HCT116 (cell line): Measurements from ENCODE around the gene IPO5. TPM values are rescaled to one million over a fixed set of nuclear protein-coding genes. Genes with fewer than 3 reads are reported as not detected.

Experiments used
- ATAC-seq: fragments of 200-7000 bp; cut with Tn5 transposase; 2 replicates; pipeline ENCODE4 v1.9.1; 2020; ENCODE audit warnings: mild to moderate bottlenecking, moderate library complexity
- BruUV-seq: library from RNA; stranded (reverse); fragments of 400-500 nt; replicated peaks from 2 replicates; lab custom pipeline; 2021; lab: Mats Ljungman, UMichigan
- CTCF ChIA-PET: fragments of 300-600 bp; sonication (Branson Sonifier 250); formaldehyde crosslinking; loops from one replicate; lab custom pipeline; 2021; ENCODE audit warnings: antibody characterized with exemption; lab: Charles Lee
- POLR2A ChIA-PET: fragments of 300-600, 350-600 bp; sonication (Branson Sonifier 250); formaldehyde crosslinking; loops from one replicate; lab custom pipeline; 2021; ENCODE audit warnings: antibody characterized with exemption; lab: Charles Lee
- RAD21 ChIA-PET, 2 experiments: fragments of 300-600 bp; sonication (Branson Sonifier 250); formaldehyde crosslinking; loops; one replicate each; lab custom pipeline; 2023; ENCODE audit warnings: low total read pairs in 2 of 2; ENCODE audit not compliant: uncharacterized antibody in 2 of 2, unreplicated experiment in 2 of 2, low non-redundant PET in 1 of 2; lab: Charles Lee
- DNase-seq: peaks from one replicate; pipeline ENCODE4 v3.0.0-alpha.2; 2010; ENCODE audit warnings: low read depth, low spot score
- H2AFZ ChIP-seq: fragments of 200-600 bp; shearing (Covaris generic), sonication (generic); 2 replicates; pipeline ENCODE4 v1.6.1; 2017; ENCODE audit warnings: low read depth, mixed run types, mixed read lengths, antibody characterized with exemption, low read length; ENCODE audit not compliant: poor library complexity, severe bottlenecking
- H3K27ac ChIP-seq: 2 replicates; pipeline ENCODE4 v1.5.1; 2012; ENCODE audit warnings: low read depth, low read length
- H3K27me3 ChIP-seq: fragments of 200-600 bp; sonication (generic); 2 replicates; pipeline ENCODE4 v1.6.1; 2016; ENCODE audit warnings: mixed run types, low read length, mixed read lengths; ENCODE audit not compliant: insufficient read depth
- H3K36me3 ChIP-seq, 2 experiments: fragments of 200-500 bp in 1 of 2; fragments of 200-600 bp in 1 of 2; sonication (Bioruptor generic) in 1 of 2; sonication (generic) in 1 of 2; 2 replicates each; pipeline versions ENCODE4 v1.5.1 to v1.6.1; 2014 to 2016; ENCODE audit warnings: low read length in 2 of 2, inconsistent platforms in 1 of 2, mixed read lengths in 1 of 2, mixed run types in 1 of 2; ENCODE audit not compliant: insufficient read depth in 2 of 2, control insufficient read depth in 1 of 2
- H3K4me1 ChIP-seq, 2 experiments: fragments of 200-600 bp in 1 of 2; sonication (generic) in 1 of 2; 2 replicates each; pipeline versions ENCODE4 v1.5.1 to v1.6.1; 2012 to 2017; ENCODE audit warnings: low read length in 2 of 2, inconsistent platforms in 1 of 2, mild to moderate bottlenecking in 1 of 2, mixed read lengths in 1 of 2, mixed run types in 1 of 2, moderate library complexity in 1 of 2; ENCODE audit not compliant: insufficient read depth in 2 of 2, control insufficient read depth in 1 of 2
- H3K4me2 ChIP-seq: fragments of 200-600 bp; sonication (generic); 2 replicates; pipeline ENCODE4 v1.6.1; 2017; ENCODE audit warnings: mixed run types, low read length, mixed read lengths
- H3K4me3 ChIP-seq, 2 experiments: fragments of 200-600 bp in 1 of 2; sonication (generic) in 1 of 2; replicated peaks in 1 of 2; 2 replicates each; pipeline ENCODE4 v1.5.1; 2011 to 2016; ENCODE audit warnings: low read length in 2 of 2, control low read depth in 1 of 2, low read depth in 1 of 2, mild to moderate bottlenecking in 1 of 2, mixed read lengths in 1 of 2, mixed run types in 1 of 2
- H3K79me2 ChIP-seq: fragments of 200-600 bp; sonication (generic); 2 replicates; pipeline ENCODE4 v1.6.1; 2017; ENCODE audit warnings: mild to moderate bottlenecking, mixed run types, low read length, moderate library complexity, mixed read lengths; ENCODE audit not compliant: insufficient read depth
- H3K9ac ChIP-seq: fragments of 200-600 bp; sonication (generic); 2 replicates; pipeline ENCODE4 v1.6.1; 2016; ENCODE audit warnings: low read length, mixed read lengths
- H3K9me2 ChIP-seq: fragments of 200-600 bp; sonication (generic), shearing (Covaris generic); 2 replicates; pipeline ENCODE4 v1.6.1; 2017; ENCODE audit warnings: mixed run types, mild to moderate bottlenecking, moderate library complexity; ENCODE audit not compliant: insufficient read depth
- H3K9me3 ChIP-seq, 2 experiments: fragments of 200-500 bp in 1 of 2; fragments of 200-600 bp in 1 of 2; sonication (Bioruptor generic) in 1 of 2; sonication (generic) in 1 of 2; 2 replicates each; pipeline ENCODE4 v1.6.1; 2014 to 2017; ENCODE audit warnings: low read length in 2 of 2, mixed read lengths in 2 of 2, inconsistent platforms in 1 of 2, low read depth in 1 of 2, mild to moderate bottlenecking in 1 of 2, mixed run types in 1 of 2, moderate library complexity in 1 of 2; ENCODE audit not compliant: control insufficient read depth in 1 of 2, insufficient read depth in 1 of 2
- H4K20me1 ChIP-seq: fragments of 200-600 bp; sonication (generic), shearing (Covaris generic); 2 replicates; pipeline ENCODE4 v1.6.1; 2017; ENCODE audit warnings: mixed run types, mild to moderate bottlenecking, moderate library complexity; ENCODE audit not compliant: insufficient read depth
- EGR1 ChIP-seq: IDR thresholded peaks from 2 replicates; pipeline ENCODE4 v1.6.1; 2012; ENCODE audit warnings: low read depth
- ELF1 ChIP-seq: IDR thresholded peaks from 2 replicates; pipeline ENCODE4 v1.6.1; 2012; ENCODE audit warnings: low read depth, borderline replicate concordance
- EZH2 ChIP-seq: fragments of 200-600 bp; sonication (generic); IDR thresholded peaks from 2 replicates; pipeline ENCODE4 v1.6.1; 2017; ENCODE audit warnings: antibody characterized with exemption, mixed run types
- EZH2phosphoT487 ChIP-seq: fragments of 200-600 bp; IDR thresholded peaks from 2 replicates; pipeline ENCODE4 v1.6.1; 2018; ENCODE audit warnings: antibody characterized with exemption, borderline replicate concordance
- JUND ChIP-seq: IDR thresholded peaks from 2 replicates; pipeline ENCODE4 v1.6.1; 2012
- POLR2AphosphoS5 ChIP-seq: IDR thresholded peaks from 2 replicates; pipeline ENCODE4 v1.6.1; 2011; ENCODE audit warnings: mild to moderate bottlenecking, low read depth, low read length, moderate library complexity
- RAD21 ChIP-seq: IDR thresholded peaks from 2 replicates; pipeline ENCODE4 v1.6.1; 2012; ENCODE audit warnings: low read depth, mild to moderate bottlenecking
- SIN3A ChIP-seq: IDR thresholded peaks from 2 replicates; pipeline ENCODE4 v1.6.1; 2012; ENCODE audit warnings: low read depth
- SP1 ChIP-seq: IDR thresholded peaks from 2 replicates; pipeline ENCODE4 v1.6.1; 2012; ENCODE audit warnings: low read depth
- TCF7L2 ChIP-seq: IDR thresholded peaks from 2 replicates; pipeline ENCODE4 v1.7.0; 2011; ENCODE audit warnings: borderline replicate concordance, inconsistent platforms; ENCODE audit not compliant: insufficient read depth, insufficient read length; ENCODE audit errors: extremely low read depth
- YY1 ChIP-seq: IDR thresholded peaks from 2 replicates; pipeline ENCODE4 v1.6.1; 2011; ENCODE audit warnings: low read length, low read depth, moderate library complexity, mild to moderate bottlenecking; ENCODE audit not compliant: insufficient replicate concordance; ENCODE audit errors: extremely low read depth
- intact Hi-C: fragments of 100-400 bp; cut with micrococcal nuclease; formaldehyde crosslinking; loops from 2 replicates; pipeline ENCODE4 v1.10.0; 2022
- total RNA-seq: library from RNA; stranded (reverse); gene quantifications from one replicate; pipeline ENCODE4 v1.2.1, GENCODE V29; 2021; ENCODE audit not compliant: unreplicated experiment
- TF ChIP-seq, protein P1 (sequence below): IDR thresholded peaks from 2 replicates; pipeline ENCODE4 v1.6.1; 2012; ENCODE audit warnings: low read depth
- TF ChIP-seq, protein P2 (sequence below), 3 experiments: fragments of 200-600 bp in 1 of 3; sonication (generic) in 1 of 3; IDR thresholded peaks in 2 of 3; conservative IDR thresholded peaks in 1 of 3; 2 replicates each; pipeline ENCODE4 v1.5.1; 2012 to 2017; ENCODE audit warnings: low read depth in 2 of 3, low read length in 2 of 3, antibody characterized with exemption in 1 of 3, borderline replicate concordance in 1 of 3, control low read depth in 1 of 3, mild to moderate bottlenecking in 1 of 3, mixed read lengths in 1 of 3, mixed run types in 1 of 3, moderate library complexity in 1 of 3; ENCODE audit not compliant: insufficient read depth in 1 of 3
- TF ChIP-seq, protein P3 (sequence below): IDR thresholded peaks from 2 replicates; pipeline ENCODE4 v1.6.1; 2012
- TF ChIP-seq, protein P4 (sequence below): IDR thresholded peaks from 2 replicates; pipeline ENCODE4 v1.6.1; 2012

Gene IPO5
- total RNA-seq, 1 experiment from 2014 or later: 237 TPM

DNA sequence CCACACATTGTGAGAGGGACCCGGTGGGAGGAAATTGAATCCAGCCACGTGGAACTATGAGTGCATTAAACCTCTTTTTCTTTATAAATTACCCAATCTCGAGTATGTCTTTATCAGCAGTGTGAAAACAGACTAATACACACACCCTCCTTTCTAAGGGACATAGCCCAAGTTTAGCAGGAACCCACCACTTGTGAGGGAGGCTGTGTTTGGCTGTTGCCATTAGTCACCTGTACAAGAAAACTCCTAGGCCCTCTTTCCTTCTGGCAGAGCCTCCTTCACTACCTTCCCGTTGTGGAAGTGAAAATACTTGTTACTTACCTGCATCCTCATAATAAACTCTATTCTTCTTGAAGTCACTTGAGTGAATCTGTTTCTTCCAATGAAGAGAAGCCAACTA, 113.2 kb downstream of the IPO5 start:
- no TSS peak for BruUV-seq
- Histone ChIP-seq H3K9me3 (no peaks in the 10 kb centered on the region), H3K79me2 (no peaks in the 10 kb centered on the region), H3K27me3 (no peaks in the 10 kb centered on the region), H4K20me1 (no peaks in the 10 kb centered on the region), H3K9ac (no peak overlapping the region), H3K4me3 (no peak overlapping the region), H3K36me3 (no peaks in the 10 kb centered on the region), H3K4me1 (peaks cover 0 to 3% of the 10 kb centered on the region in 2 experiments; a peak in 1 of 4 replicates), H3K9me2 (no peaks in the 10 kb centered on the region), H3K27ac (no peak overlapping the region), H2AFZ (no peak overlapping the region), H3K4me2 (no peak overlapping the region)
- DNase-seq: no peak
- ChIA-PET POLR2A (no interaction called here), RAD21 (no interaction called here), CTCF (no interaction called here)
- intact Hi-C loops: no loop called here
- TF ChIP-seq POLR2AphosphoS5: no peak
- TF ChIP-seq SIN3A: no peak
- TF ChIP-seq SP1: no peak
- TF ChIP-seq TCF7L2: no peak
- no peak for TF ChIP-seq JUND
- TF ChIP-seq, protein P1, sequence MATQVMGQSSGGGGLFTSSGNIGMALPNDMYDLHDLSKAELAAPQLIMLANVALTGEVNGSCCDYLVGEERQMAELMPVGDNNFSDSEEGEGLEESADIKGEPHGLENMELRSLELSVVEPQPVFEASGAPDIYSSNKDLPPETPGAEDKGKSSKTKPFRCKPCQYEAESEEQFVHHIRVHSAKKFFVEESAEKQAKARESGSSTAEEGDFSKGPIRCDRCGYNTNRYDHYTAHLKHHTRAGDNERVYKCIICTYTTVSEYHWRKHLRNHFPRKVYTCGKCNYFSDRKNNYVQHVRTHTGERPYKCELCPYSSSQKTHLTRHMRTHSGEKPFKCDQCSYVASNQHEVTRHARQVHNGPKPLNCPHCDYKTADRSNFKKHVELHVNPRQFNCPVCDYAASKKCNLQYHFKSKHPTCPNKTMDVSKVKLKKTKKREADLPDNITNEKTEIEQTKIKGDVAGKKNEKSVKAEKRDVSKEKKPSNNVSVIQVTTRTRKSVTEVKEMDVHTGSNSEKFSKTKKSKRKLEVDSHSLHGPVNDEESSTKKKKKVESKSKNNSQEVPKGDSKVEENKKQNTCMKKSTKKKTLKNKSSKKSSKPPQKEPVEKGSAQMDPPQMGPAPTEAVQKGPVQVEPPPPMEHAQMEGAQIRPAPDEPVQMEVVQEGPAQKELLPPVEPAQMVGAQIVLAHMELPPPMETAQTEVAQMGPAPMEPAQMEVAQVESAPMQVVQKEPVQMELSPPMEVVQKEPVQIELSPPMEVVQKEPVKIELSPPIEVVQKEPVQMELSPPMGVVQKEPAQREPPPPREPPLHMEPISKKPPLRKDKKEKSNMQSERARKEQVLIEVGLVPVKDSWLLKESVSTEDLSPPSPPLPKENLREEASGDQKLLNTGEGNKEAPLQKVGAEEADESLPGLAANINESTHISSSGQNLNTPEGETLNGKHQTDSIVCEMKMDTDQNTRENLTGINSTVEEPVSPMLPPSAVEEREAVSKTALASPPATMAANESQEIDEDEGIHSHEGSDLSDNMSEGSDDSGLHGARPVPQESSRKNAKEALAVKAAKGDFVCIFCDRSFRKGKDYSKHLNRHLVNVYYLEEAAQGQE: no peak
- TF ChIP-seq, protein P2, sequence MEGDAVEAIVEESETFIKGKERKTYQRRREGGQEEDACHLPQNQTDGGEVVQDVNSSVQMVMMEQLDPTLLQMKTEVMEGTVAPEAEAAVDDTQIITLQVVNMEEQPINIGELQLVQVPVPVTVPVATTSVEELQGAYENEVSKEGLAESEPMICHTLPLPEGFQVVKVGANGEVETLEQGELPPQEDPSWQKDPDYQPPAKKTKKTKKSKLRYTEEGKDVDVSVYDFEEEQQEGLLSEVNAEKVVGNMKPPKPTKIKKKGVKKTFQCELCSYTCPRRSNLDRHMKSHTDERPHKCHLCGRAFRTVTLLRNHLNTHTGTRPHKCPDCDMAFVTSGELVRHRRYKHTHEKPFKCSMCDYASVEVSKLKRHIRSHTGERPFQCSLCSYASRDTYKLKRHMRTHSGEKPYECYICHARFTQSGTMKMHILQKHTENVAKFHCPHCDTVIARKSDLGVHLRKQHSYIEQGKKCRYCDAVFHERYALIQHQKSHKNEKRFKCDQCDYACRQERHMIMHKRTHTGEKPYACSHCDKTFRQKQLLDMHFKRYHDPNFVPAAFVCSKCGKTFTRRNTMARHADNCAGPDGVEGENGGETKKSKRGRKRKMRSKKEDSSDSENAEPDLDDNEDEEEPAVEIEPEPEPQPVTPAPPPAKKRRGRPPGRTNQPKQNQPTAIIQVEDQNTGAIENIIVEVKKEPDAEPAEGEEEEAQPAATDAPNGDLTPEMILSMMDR (IDR thresholded peaks at IDR 0.05 in 2 of 3, conservative IDR thresholded peaks at IDR 0.05 in 1 of 3; ENCODE audit: borderline replicate concordance in 1 of 3, insufficient read depth in 1 of 3, low read depth in 2 of 3, low read length in 2 of 3): no peak
- no peak for TF ChIP-seq EZH2
- no peak for TF ChIP-seq RAD21
- no peak for TF ChIP-seq EZH2phosphoT487
- TF ChIP-seq, protein P3, sequence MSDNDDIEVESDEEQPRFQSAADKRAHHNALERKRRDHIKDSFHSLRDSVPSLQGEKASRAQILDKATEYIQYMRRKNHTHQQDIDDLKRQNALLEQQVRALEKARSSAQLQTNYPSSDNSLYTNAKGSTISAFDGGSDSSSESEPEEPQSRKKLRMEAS: no peak
- TF ChIP-seq ELF1: no peak
- TF ChIP-seq YY1: no peak
- TF ChIP-seq, protein P4, sequence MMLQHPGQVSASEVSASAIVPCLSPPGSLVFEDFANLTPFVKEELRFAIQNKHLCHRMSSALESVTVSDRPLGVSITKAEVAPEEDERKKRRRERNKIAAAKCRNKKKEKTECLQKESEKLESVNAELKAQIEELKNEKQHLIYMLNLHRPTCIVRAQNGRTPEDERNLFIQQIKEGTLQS: no peak
- no peak for TF ChIP-seq EGR1
- no peak for ATAC-seq
